Activated T-helper 1 cell treated with anti-CD3 and anti-CD28 coated beads, Interleukin-2, amount 50 U/mL, for 16 hours (primary cell): ENCODE data around the gene RTKN.
A peak's percentile ranks its signal among the peaks of the same experiment; 100 is the strongest.
"Not testable (repeated sequence)": the region's sequence is repeated elsewhere in the genome, so short reads cannot be mapped to it uniquely, and the experiment has no call there.

Experiments
- DNase-seq, 2 donors: peaks; one replicate each; pipeline ENCODE4 v3.0.0-alpha.2; 2020; ENCODE audit warnings: low read depth in 1 of 2, low spot score in 1 of 2

The RTKN gene

DNA sequence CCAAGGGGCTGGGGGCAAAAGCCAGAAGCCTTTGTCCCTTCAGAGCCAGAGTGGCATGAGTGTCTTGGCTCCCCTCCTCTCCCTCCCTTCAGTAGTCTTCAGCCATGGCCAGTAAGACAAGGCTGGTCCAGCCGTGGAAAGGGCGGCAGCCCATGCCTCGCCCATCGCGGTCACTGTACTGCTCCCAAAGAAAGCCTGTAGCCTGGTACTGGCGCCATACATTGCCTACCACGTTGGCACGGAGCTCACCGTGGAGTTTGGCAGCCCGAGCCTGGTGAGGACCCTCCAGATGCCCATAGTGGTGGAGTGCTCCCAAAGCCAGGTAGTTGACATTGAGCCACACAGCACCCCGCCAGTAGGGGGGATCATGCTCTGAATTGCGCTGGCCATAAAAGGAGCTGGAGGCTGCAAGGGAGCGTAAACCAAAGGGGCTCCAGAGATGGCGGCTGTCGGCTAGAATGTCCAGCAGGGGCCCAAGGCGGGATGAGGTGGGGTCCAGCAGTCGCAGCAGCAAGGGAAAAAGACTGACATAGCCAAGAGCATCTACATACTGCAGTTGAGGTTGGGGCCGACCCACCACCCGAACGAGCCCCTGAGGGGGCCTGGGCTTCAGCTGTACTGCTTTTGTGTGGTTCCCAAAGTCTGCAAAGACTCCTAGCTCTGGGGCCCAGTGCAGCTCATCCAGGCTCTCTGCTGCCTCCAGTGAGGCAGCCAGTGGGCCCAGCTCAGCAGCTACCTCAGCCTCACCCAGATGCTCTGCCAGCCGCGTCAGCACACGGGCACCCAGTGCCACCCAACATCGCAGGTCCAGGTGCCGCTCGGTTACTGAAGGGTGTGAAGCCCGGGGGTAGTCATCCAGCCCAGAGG lies 19.7 kb upstream of the RTKN start:
- DNase-seq = no peak

DNA sequence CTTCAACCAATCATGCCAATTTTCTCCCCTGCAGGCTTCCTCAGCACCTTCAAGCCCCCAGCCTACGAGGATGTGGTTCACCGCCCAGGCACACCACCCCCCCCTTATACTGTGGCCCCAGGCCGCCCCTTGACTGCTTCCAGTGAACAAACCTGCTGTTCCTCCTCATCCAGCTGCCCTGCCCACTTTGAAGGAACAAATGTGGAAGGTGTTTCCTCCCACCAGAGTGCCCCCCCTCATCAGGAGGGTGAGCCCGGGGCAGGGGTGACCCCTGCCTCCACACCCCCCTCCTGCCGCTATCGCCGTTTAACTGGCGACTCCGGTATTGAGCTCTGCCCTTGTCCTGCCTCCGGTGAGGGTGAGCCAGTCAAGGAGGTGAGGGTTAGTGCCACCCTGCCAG lies 18.4 kb upstream of the RTKN start:
- not testable (repeated sequence) for DNase-seq

DNA sequence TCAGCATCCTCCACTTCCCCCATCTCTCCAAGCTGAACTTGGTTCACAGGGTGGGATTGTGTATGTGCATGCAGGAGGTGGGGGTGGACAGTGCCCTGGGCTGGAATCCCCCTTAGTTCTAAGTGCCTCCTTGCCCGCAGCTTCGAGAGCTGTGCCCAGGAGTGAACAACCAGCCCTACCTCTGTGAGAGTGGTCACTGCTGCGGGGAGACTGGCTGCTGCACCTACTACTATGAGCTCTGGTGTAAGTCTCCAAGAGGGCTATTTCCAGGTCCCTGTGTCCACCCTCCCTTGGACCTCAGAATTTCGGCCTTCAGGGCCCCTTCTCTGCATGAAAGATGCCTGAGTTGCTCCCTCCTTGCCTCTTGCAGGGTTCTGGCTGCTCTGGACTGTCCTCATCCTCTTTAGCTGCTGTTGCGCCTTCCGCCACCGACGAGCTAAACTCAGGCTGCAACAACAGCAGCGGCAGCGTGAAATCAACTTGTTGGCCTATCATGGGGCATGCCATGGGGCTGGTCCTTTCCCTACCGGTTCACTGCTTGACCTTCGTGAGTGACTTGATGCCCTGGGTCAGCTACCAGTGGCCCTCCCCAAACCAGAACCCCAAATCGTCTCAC lies 17.9 kb upstream of the RTKN start:
- not testable (repeated sequence) for DNase-seq

DNA sequence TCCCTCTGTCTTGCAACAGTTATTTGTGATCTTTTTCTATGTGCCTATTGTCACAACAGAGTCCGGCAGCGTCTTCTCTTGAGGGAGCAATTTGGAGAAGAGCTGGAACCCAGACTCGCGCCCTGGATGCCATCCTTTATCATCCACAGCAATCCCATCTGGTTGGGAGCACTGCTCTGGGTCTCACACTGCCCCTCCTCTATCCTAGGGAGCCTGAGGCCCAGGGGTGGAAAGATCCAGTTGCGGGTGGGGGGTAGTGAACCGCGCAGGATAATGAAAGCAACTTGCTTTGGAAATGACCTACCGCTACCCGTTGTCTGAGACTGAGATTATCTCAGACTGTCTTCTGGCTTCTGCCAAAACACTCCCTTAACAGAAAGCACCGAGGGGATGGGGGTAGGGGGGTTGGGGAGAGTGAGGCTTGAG lies 17.2 kb upstream of the RTKN start:
- no peak for DNase-seq

DNA sequence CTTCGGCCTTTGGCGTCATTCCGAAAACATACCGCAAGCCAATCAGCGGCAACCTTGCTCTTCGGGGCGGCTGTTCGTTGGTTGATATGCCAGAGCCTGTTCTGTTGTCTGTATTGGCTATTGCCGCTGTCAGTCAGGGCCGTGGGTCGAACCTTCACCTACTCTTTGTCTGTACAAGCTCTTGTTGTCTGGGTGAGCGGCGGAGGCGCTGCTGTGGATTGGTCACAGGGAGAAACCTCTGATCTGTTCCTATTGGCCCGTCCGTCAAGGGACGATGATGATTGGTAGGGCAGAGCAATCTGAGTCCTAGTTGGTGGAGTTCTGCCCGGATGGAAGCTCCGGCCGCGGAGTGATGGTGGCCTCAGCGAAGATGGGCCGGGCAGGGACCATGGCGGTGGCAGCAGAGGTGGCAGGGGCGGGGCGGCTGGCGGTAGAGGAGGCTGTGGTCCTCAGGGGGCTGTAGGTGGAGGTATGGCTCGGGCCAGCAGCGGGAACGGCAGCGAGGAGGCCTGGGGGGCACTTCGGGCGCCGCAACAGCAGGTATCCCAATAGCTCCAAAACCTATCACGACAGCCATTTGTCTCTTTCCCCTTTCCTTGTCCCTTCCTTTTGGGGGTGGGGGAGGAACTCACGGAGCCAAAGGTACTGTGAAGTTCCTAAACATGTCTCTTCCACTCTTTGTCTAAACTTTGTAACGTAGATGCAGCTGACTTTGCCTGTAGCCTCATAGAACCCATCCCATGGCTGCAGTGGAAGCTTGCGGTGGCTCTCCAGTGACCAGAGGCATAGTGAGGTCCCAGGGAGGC lies 16.6 kb upstream of the RTKN start, which contains the start of gene WBP1:
Gene WBP1 (plus strand): TSS at position 307 of the 806 bp plus-strand sequence. CDS start 165 bp downstream, at position 472.
- DNase-seq = peak; percentile 96 to 97

DNA sequence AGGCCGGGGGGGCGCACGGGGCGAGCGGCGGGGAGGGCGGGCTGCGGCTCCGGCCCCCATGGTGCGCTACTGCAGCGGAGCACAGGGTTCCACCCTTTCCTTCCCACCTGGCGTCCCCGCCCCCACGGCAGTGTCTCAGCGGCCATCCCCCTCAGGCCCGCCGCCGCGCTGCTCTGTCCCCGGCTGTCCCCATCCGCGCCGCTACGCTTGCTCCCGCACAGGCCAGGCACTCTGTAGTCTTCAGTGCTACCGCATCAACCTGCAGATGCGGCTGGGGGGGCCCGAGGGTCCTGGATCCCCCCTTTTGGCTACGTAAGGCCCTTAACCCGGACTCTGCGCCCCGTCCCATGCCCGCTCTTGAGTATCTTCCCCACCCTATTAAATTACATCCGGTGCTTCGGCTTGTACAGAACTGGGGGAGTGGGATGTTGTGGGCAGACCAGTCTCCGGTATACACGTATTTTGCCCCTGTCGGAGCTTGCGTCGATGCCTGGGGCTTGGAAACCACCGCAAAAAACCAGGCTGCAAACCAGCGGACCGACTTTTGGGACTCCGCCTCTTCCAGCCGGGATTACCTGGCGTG lies 15.9 kb upstream of the RTKN start:
- DNase-seq = peak; percentile 61 to 71

DNA sequence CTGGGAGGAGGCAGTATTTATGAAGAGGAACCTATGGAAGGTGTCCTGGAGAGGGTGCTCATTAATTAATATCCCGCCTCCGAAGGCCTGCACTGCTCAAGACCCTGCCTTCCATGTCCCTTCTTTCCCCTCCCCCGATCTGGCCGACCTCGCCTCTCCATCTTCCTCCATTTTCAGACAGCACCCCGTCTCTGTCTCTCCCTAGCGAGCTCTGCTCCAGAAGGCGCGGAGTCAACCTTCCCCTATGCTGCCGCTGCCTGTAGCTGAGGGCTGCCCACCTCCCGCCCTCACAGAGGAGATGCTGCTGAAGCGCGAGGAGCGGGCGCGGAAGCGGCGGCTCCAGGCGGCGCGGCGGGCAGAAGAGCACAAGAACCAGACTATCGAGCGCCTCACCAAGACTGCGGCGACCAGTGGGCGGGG lies 15.4 kb upstream of the RTKN start:
- no peak for DNase-seq

DNA sequence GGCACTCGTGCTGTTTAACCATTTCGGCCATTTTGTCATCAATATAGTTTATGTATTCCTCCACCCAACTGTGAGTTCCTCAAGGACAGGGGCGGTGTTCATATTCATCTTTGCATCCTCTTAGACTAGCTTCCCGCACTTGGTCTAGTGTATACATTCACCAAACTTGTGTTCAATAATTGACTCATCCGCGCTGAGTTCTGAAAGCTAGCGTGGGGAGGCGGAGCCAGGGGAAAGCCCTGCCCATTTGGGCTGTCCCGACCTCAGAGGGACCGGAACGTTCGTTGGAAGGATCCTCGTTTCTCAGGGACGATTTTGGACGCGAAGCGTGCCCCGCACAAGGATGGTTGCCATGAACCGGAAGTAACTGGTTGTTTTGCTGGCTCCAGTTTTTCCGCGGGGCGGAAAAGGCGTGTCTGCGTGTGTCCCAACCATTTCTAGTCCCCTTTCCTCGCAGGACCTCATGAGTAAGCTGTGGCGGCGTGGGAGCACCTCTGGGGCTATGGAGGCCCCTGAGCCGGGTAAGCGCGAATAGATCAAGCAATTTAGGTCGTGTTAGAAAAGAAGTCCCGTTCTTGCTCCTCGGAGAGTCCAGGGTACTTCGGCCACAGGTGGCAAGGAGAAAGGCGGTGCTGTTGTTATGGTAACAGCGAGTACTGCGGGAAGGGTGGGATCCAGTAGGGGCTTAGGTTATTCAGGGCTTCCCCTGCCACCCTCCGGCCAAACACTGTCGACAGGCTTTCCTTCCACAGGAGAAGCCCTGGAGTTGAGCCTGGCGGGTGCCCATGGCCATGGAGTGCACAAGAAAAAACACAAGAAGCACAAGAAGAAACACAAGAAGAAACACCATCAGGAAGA lies 13.1 kb upstream of the RTKN start, which contains the start of gene INO80B:
Gene INO80B (plus strand): TSS at position 434 of the 858 bp plus-strand sequence. CDS start 30 bp downstream, at position 464.
- DNase-seq = peak; percentile 94 to 96

DNA sequence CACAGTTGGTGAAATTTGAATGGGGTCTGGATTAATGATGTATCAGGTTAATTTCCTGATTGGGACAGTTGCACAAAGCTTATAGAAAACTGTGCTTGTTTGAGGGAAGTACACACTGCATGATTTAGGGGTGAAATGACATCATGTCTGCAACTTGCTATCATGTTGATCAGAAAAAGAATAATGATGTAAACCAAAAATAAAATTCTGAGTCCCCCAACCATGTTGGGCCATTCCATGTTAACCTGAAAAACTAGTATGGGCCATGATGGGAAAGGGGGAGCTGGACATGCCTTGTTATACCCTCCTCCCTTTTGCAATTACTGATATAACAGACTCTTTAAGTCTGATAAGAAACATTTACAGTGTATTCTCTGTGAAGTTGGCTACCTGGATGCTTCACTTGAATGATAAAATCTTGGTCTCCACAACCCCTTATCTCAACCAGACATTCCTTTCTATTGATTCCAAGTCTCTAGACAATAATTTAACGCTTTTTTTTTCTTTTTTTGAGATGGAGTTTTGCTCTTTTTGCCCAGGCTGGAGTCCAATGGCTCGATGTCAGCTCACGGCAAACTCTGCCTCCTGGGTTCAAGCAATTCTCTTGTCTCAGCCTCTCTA lies 8.9 kb upstream of the RTKN start:
- no peak for DNase-seq

DNA sequence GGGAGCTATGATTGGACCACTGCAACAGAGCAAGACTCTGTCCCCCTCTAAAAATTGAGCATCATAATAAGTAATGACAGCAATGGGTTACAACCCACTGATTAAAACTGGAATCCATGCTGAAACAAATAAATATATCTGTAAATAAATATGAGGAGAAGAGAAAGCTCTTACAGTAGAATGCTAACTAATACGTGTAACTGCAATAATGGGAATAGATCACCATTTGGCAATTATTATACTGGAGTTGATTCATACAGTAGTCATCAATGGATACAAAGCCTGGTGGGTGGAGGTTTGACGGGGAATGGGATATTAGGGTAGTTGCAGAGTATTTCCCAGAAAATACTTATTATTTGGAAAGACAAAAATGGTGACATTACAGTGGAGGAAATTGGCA lies 7.0 kb upstream of the RTKN start:
- no peak for DNase-seq

DNA sequence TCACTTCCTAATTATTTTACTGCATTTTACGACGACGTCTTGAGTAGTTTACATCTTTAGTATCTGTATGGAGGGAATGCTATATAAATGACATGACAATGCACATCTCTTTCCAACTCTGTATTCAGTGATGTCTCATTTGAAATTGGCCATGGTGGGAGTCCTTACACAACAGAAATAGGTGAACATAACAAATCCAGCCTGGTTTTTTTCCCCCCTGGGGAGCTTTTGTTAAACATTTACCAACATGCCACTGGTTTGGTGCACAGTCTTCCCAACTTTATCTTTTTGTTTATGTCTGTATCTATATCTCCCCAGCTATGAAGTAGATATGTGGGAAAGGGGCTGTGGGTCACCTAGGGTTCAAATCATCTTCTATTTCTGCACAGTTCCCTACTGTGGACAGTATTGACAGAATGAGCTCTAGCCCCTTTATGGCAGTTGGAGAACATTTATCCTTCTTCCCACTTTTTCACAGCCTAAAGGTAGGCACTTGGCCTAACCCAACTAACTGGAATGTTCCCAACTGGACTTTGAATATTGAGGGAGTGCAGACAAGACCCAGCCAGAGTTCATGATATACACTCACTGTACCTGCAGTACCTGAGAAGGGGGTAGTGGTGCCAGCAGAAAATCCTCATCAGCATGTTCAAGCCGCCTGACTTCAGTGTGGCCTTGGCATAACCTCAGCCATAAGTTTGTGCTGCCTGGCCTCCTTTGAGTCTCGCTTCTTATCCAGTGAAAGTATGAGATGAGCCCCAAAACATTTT lies 5.7 kb upstream of the RTKN start:
- DNase-seq = no peak

DNA sequence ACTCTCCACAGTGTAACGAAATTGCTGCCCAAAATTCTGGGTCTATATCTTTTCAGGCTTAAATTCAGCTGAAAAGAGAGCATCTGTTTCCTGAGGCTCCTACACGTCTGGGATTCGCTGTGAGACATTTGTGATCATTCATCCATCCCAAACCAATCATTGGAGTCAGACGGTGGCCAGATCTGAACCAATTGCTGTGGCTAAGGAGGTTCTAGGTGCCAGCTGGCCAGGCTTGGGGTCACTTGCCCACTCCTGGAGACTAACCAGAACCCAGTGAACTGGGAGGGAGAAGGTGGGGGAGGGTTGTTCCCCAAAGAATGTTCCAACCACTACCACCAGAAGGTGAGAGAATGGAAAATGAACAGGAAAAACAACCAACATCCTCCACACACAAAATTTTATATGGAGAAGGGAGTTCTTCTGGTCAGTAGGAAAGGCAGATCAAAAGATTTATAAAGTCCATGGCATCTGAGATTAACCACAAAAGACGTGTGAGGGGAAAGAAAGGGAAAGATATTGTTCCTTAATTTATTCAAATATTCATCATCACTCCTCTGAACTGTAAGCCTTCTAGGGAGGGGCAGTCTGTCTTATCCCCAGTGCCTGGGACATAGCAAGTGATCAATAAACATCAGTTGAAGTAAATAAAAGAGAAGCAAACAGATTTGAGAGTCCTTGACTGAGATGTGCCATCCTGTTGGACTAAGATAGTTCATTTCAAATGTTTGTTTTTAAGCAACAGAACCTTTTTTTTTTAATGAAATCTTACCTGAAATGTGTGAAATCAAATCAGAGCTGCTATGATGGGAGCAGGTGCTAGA lies 3.0 kb upstream of the RTKN start:
- DNase-seq = no peak

DNA sequence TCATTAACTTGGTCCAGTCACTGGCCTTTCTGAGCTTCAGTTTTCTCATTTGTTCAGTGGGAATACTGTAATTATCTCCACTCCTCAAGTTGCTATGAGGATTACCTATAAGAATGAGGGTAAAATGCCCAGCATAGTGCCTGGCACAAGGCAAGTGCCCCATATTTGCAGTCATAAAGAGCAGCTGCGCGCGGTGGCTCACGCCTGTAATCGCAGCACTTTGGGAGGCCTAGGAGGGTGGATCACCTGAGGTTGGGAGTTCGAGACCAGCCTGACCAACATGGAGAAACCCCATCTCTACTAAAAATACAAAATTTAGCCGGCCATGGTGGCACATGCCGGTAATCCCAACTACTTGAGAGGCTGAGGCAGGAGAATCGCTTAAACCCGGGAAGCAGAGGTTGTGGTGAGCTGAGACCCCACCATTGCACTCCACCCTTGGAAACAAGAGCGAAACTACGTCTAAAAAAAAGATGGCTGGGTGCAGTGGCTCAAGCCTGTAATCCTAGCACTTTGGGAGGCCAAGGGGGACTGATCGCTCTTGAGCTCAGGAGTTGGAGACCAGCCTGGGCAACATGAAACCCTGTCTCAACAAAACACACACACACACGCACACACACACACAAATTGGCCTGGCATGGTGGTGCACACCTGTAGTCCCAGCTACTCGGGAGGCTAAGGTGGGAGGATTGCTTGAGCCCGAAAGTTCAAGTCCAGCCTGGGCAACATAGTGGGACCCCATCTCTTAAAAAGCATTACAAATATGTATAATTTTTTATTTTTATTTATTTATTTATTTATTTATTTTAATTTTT lies 953 bp upstream of the RTKN start:
- not testable (repeated sequence) for DNase-seq

DNA sequence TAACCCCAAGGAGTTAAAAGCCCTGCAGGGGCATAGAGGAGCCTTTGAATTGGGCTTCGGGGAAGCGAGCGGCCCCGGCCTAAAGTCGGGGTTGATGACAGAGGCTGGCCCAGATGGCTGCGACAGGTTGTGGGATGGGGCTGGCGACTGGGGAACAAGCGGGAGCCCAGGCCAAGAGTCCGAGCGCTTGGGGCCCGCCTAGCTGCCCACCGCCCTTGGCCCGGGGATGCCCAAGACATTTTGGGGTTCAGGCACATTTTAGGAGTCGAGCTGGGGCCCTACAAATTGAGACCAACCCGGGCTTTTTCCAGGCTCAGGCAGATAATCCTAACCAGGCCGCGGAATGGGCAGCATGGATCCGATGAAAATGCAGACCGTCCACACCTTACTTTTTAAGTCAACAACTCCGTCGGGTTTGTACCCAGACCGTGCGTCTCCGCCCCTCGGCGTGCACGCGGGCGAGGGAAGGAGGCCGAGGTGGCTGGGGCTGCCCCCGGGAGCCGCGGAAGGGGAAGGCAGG lies 507 bp downstream of the RTKN start:
- no peak for DNase-seq

DNA sequence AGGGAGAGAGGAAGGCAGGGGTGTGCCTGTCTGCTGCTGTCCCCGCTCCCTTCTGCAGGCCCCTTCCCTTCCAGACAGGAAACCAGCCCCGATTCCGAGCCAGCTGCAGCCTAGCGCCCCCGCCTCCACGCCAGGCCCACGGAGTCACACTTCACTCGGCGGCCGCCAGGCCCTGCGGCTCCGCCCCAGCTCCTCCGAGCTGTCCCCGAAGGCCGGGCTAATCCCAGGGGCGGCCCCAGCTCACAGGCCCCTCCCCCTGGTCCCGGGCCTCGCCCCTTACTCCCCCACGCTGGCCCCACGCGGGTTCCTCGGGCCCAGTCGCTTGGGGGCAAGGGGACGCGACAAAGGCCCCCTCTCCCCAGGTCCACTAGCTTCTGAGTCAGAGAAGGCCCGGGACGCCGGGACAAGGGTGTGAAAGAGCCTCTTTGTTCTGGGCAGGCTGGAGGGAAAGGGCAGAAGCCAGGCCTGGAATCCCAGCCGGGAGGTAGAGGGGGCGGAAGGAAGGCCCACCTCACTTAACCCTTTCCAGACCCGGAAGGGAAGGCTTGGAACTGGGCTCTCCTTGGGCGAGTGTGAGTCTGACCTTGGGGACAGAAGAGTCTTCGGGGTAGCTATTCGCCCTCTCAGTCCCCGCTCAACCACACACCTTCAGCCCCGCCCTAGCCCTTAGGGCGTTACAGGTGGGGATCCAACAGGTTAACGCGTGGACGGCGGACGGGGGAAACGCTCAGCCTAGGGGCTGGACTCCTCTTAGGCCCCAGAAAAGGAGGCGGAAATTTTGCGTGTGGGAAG lies 1.2 kb downstream of the RTKN start:
- DNase-seq = no peak

DNA sequence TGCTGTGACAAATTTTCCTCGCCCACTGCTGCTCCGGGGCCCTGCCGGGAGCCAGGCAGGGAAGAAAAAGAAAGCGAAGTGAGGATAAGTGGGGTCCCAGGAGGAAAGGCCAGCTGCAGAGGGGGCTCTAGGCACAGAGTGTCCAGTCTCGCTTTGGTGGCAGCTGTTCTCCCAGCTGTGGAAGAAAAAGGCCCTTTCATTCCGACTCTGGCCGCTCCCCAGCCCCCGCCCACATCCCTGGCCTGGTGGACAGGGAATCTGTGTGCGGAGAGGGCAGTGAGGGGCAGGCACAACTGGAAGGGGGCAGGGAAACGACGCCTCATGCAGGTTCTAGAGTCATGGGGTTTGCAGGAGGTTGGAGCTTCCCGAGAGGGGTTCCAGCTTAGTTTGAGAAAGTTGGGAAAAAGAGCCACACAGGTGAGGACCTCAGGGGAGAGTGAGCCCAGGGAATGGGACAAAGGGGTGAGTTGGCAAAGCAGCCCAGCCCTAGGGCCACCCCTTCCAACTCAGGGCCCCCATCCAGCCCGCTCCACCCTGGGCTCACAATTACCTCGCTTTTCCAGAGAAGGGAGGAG lies 1.8 kb downstream of the RTKN start:
- no peak for DNase-seq
